Mammary epithelial cell (primary cell): Measurements from ENCODE around the gene EPS8.

ENCODE experiments used
- EZH2 ChIP-seq: IDR thresholded peaks from 2 replicates; pipeline ENCODE4 v1.6.1; 2012; ENCODE audit warnings: low read length, inconsistent platforms, borderline replicate concordance
- TF ChIP-seq, protein P1 (sequence below), 2 donors: IDR thresholded peaks in 1 of 2; conservative IDR thresholded peaks in 1 of 2; 2 replicates each; pipeline ENCODE4 v1.5.1; 2011 to 2012; ENCODE audit warnings: inconsistent platforms in 2 of 2, low read length in 2 of 2, mild to moderate bottlenecking in 2 of 2, control low read depth in 1 of 2, low read depth in 1 of 2; ENCODE audit not compliant: insufficient read depth in 1 of 2; ENCODE audit errors: extremely low read depth in 1 of 2

DNA sequence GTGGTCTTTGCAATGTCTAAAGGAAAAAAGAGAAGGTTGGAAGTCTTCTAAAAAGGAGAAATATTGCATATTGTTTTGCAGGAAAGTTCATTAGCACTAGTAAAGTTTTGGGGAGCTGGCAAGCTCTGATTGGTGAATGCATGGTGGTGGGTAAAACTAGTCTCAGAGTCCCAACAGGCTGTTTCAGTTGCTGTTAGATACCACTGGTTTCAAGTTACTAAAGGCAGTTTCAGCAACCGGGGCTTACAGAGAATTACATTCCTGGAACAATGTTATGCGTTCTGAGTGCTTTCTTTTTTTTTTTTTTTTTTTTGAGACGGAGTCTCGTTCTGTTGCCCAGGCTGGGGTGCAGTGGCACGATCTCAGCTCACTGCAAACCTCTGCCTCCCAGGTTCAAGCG is 208.2 kb downstream of the EPS8 start:
- TF ChIP-seq, protein P1, sequence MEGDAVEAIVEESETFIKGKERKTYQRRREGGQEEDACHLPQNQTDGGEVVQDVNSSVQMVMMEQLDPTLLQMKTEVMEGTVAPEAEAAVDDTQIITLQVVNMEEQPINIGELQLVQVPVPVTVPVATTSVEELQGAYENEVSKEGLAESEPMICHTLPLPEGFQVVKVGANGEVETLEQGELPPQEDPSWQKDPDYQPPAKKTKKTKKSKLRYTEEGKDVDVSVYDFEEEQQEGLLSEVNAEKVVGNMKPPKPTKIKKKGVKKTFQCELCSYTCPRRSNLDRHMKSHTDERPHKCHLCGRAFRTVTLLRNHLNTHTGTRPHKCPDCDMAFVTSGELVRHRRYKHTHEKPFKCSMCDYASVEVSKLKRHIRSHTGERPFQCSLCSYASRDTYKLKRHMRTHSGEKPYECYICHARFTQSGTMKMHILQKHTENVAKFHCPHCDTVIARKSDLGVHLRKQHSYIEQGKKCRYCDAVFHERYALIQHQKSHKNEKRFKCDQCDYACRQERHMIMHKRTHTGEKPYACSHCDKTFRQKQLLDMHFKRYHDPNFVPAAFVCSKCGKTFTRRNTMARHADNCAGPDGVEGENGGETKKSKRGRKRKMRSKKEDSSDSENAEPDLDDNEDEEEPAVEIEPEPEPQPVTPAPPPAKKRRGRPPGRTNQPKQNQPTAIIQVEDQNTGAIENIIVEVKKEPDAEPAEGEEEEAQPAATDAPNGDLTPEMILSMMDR (conservative IDR thresholded peaks at IDR 0.05 in 1 of 2, IDR thresholded peaks at IDR 0.05 in 1 of 2; ENCODE audit: extremely low read depth in 1 of 2, insufficient read depth in 1 of 2, low read depth in 1 of 2, low read length in 2 of 2): no peak
- no peak for TF ChIP-seq EZH2
